GM18519 (cell line): Measurements from ENCODE around the gene XPO4.

Source experiments
- ATAC-seq: cut with Tn5 transposase; IDR thresholded peaks from one replicate; pipeline ENCODE4 v1.9.1; 2021; ENCODE audit warnings: mild to moderate bottlenecking, moderate library complexity; ENCODE audit not compliant: unreplicated experiment, low FRiP score

XPO4 gene

DNA sequence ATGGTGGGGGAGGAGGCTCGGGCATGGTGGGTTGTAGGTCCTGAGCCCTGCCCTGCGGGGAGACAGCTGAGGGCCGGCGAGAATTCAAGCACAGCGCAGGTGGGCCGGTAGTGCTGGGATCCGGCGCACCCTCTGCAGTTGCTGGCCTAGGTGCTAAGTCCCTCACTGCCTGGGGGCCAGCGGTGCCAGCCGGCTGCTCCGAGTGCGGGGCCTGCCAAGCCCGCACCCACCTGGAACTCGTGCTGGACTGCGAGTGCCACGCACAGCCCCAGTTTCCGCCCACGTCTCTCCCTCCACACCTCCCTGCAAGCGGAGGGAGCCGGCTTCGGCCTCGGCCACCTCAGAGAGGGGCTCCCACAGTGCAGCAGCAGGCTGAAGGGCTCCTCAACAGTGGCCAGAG, 162.5 kb downstream of the XPO4 start:
- no peak for ATAC-seq

- no peak for ATAC-seq
These were observed 163.9 kb downstream of the XPO4 start for GRCh38 chr13:20738616-20739015.

- ATAC-seq: no peak
These were observed 172.6 kb downstream of the XPO4 start for GRCh38 chr13:20729633-20730585.

DNA sequence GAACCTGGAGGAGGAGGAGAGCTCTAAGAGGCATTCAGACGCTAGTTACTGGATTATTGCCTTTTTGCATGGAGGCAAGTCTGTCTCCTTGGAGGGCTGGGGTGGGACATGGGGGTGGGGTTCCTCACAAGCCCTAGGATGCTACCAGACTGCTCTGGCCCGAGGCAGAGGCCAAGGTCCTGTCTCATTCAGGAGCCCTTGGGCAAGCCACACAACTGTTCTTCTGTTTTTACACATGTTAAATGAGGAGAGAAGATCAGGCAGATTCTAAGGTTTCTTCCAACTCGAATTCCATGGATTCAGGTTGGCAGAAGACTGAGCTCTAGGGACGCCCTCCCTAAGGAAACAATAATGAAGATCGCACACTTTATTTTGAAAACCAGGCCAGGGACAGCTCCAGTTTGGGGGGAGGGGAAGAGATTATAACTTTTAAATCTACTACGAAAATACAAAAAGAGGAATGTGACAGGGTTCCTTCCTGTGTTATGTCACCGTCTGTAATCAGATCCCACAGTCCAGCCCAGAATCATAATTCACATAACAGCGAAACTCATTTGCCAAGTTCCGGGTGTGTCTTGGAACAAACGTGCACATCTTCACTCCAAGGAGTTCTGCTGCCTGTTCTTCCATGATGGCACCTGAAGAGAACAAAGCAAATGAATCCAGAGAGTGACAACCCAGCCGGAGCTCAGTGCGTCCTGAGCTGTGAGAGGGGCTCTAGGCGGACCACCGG, 173.8 kb downstream of the XPO4 start:
- ATAC-seq: no peak

DNA sequence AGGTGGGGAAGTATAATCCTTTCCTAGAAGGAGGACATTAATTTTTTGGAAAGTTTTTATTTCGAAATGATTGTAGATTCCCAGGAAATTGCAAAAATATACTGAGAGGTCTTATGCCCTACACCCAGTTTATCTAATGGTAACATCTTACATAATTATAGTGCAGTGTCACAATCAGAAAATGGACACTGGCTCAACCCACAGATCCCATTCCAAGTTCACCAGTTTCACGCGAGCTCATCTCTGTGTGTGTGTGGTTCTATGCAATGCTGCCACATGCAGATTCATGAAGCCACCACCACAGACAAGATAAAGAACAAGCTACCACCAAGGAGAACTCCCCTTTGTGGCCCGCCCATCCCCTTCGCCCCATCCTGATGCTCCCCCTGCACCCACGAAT, 174.7 kb downstream of the XPO4 start:
- ATAC-seq: no peak
